ENCODE measurements around the gene CHAD. TPM values are rescaled to one million over a fixed set of nuclear protein-coding genes. Genes with fewer than 3 reads are reported as not detected.

Gene CHAD
- total RNA-seq, 1 experiment from 2014 or later: not detected

DNA sequence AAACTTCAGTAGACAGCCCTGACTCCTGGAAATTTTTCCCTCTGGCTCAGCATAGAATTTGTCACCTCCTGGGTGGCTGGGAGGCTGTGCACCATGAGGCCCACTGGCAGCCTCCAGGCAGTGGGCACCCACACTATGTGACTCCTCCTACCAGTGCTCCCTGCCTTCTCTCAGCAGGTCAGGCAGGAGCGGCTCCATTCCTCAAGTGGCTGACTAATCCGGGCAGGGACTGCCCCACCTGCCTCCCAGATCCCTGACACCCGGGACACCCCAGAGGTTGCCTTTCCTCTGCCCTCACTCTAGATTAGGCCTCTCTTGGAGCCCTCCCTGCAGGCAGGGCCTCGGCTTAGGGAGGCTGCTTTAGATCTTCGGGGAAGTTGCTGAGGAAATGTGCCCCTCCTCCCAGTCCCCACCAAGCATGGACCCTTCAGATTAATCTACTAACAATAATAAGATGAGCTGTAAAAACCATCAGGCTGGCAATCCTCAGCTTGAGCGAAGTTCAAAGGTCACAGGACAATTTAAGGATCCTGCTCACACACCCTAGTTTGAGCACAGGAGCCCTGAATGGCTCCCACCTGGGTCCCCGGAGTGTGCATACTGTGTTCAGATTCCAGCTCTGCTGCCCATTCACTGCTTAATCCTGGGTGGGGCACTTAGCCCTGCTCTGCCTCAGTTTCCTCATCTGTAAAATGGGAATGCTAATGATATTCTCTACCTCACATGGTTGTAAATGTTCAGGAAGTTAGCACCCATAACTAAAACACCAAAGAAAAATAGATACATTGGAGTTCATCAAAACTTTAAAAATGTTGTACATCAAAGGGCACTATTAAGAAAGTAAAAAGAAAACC lies 29.6 kb upstream of the CHAD start:
- in situ Hi-C loops (cut with HindIII; ENCODE audit: low pct_unique_long_range_greater_than_20kb, low sequenced_read_pairs): no loop called here
- DNase-seq (ENCODE audit: low read depth): no peak

DNA sequence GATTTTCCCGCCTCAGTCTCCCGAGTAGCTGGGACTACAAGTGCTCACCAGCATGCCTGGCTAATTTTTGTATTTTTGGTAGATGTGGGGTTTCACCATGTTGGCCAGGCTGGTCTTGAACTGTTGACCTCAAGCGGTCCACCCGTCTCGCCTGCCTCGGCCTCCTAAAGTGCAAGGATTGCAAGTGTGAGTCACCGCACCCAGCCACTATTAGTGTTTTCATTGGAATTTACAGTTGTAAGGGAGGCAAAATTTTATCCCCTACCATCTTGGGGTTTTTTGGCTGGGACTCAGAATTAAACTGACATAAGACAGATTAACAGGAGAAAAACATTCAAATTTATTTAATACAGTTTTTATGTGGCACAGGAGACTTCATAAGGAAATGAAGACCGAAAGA lies 27.2 kb upstream of the CHAD start:
- in situ Hi-C loops (cut with HindIII; ENCODE audit: low pct_unique_long_range_greater_than_20kb, low sequenced_read_pairs): no loop called here
- DNase-seq (ENCODE audit: low read depth): no peak

DNA sequence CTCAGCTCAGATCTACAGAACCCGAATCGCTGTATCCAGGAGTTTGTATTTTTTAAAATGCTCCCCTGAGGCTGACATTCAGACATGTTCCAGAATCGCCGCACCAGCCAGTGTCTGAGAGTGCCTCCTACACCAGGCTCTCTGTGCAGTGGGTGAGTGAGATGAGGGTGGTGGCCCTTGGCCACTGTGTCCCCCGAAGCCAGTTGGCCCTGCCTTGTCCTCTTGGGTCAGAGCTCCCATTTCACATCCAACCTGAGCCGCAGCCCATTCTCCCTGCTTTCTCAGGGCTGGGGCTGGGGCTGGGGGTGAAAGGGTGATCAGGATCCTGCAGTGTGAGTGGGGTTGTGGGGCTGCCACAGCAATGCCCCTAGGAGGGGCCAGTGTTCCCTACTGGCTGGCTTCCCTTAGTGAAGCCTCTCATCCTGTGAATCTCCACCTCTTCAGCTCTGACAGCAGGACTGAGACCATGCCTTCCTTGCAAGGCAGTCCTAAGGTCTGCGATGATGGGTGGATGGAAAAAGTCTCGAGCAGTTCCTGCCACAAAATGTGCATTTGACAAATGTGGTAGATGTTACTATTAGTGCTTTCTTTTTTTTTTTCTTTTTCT lies 26.6 kb upstream of the CHAD start:
- DNase-seq (ENCODE audit: low read depth): no peak
- in situ Hi-C loops (cut with HindIII; ENCODE audit: low pct_unique_long_range_greater_than_20kb, low sequenced_read_pairs): no loop called here

DNA sequence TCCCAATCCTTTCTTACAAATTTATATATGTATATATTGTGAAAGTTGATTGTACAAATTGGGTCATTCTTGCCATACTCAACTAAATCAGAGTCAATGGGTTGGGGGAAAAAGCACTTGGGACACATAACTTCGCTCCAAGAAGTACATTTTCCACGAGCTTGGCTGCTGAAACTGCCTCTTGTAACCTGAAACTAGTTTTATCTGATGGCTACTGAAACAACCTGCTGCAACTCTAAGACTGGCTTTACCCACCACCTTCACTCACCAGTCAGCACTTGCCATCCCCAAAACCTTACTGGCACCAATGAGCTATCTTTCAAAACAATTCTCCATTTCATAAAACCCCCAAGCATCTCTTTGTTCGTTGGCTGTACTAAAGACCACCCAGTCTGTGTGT lies 25.1 kb upstream of the CHAD start:
- no peak for DNase-seq (ENCODE audit: low read depth)
- in situ Hi-C loops (cut with HindIII; ENCODE audit: low pct_unique_long_range_greater_than_20kb, low sequenced_read_pairs): no loop called here

DNA sequence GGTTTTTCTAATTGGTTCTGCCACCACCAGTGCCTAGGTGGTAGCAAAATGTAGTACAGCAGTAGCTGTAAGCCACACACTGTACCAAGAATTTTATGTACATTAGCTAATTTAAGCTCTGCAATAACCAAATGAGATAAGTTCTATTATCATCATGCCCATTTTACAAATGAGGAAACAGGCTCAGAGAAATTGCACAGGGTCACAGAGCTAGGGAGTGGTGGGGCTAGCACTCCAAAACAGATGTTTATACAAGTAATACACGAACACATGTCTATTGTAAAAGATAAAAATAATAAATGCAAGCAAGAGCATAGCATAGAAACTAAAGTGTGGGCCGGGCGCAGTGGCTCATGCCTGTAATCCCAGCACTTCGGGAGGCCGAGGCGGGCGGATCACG lies 23.5 kb upstream of the CHAD start:
- no peak for DNase-seq (ENCODE audit: low read depth)
- in situ Hi-C loops (cut with HindIII; ENCODE audit: low pct_unique_long_range_greater_than_20kb, low sequenced_read_pairs): no loop called here

DNA sequence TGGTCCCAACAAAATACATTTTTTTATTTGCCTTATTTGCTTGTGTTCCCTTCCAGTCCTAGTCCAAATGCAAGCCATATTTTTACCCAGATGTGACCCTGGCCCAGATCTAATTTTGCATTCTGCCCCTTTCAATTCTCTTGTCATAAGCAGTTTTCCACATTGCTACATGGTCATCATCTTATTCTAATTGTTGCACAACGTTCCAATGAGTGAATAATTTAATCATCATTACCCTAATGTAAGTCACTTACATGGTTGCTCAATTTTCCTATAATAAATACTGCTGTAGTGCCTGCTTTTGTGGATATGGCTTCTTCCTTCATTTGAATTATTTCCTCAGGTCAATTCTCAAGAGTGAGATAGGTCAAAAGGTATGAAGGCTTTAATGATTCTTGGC lies 22.8 kb upstream of the CHAD start:
- no peak for DNase-seq (ENCODE audit: low read depth)
- in situ Hi-C loops (cut with HindIII; ENCODE audit: low pct_unique_long_range_greater_than_20kb, low sequenced_read_pairs): no loop called here

DNA sequence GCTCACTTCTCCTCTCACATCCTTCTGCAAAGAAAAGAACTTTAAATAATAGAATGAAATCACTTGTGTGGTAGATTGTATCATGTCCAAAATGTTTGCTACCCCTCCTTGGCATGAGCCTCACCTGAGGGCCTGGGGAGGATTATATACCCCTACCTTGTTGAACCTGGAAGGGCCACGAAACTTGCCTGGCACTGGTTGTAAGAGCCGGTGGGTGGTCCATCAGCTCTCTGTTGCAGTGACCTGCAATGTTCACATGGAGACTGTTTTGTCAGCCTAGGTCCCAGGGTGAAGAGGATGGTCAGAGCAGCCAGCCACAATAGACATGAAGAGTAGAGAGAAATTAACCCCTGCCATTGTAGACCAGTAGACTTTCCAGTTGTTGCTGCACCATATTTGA lies 20.2 kb upstream of the CHAD start:
- in situ Hi-C loops (cut with HindIII; ENCODE audit: low pct_unique_long_range_greater_than_20kb, low sequenced_read_pairs): no loop called here
- no peak for DNase-seq (ENCODE audit: low read depth)

DNA sequence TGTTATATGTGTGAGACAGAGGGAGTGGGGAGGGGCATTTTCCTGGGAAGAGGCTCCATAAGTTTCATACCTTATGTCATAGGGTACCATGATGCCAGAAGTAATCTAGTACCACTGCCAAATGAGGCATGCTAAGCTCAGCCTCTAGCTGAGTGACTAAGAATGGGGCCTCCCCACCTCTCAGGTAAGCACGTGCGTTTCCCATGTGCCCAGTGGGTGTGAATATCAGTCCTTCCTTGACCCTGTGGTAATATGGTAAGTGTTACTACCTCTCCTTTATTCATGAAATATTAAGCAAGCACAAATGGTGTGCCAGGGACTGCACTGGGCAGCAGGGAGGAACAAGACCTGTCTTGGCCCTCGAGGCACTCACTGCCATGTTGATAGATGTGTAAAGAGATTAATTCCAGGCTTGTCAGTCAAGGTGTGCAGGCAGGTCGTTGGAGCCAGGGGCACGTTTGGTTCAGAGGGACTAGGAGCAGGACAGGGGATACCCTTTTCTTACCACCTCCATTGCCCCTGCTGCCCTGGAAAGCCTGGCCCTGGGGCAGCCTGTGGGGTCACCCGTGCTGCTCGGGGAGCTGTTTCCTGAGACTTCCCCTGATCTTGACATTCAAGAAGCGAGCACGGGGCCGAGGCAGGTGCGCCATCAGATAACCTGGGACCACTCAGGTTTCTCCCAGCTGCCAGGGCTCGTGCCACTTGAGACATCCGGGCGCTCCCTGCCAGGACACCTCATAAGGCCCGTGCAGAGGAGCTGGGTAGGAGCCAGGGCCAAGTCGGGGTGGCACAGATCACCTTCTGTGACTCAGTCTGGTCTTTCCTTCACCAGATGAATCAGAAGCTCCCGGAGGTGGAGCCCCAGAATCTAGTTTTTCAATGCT lies 18.8 kb upstream of the CHAD start:
- in situ Hi-C loops (cut with HindIII; ENCODE audit: low pct_unique_long_range_greater_than_20kb, low sequenced_read_pairs): no loop called here
- no peak for DNase-seq (ENCODE audit: low read depth)

DNA sequence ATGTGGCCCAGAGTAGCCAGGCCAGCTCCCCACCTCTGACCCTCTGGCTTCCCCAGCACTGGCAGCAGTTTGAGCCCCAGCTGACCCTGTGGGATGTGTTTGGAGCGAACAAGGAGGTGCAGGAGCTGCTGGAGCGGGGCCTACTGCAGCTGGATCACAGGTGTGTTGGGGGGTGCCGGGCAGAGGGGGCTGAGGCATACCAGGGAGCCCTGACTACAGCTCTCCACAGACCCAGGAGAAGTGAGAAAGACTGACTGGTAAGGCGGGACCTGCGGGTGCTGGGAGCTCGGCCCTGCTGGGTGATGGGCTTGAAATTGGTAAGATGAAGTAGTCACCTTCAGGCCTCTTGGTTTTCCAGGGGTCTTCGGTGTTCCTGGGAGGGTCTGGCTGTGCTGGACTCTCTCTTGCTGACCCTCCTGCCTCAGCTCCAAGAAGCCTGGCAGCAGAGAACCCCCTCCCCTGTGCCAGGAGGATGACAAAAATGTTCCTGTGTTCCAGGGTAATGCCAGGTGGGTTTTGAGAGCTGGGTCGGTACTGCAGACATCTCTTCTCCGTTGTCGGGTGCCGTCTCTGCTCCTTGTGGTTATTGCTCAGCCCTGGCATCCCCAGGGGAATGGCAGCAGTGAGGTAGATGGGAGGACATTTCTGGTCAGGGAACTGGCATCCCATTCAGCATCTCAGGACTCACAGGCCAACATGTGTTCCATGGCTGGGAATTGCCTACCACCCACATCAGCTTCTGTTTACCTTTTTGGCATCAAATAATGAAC lies 15.9 kb upstream of the CHAD start:
- in situ Hi-C loops (cut with HindIII; ENCODE audit: low pct_unique_long_range_greater_than_20kb, low sequenced_read_pairs): no loop called here
- DNase-seq (ENCODE audit: low read depth): no peak

DNA sequence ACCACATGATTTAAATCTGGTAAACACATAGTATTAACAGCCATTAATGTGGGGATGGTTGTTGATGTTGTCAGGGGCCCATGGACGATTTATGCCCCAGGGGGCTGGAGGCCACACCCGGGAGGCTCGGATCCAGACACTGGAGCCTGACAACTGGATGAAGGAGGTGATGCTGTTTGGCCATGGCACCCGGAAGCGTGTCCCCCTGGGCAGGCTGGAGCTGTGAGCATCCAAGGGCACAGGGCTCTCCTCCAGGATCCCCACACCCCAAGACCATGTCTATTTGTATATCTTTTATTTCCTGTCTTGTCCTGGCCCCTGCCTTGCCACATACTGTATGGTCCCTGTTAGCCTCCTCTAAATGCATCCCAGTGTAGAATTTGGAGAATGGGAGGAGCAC lies 14.6 kb upstream of the CHAD start:
- in situ Hi-C loops (cut with HindIII; ENCODE audit: low pct_unique_long_range_greater_than_20kb, low sequenced_read_pairs): no loop called here
- DNase-seq (ENCODE audit: low read depth): no peak

DNA sequence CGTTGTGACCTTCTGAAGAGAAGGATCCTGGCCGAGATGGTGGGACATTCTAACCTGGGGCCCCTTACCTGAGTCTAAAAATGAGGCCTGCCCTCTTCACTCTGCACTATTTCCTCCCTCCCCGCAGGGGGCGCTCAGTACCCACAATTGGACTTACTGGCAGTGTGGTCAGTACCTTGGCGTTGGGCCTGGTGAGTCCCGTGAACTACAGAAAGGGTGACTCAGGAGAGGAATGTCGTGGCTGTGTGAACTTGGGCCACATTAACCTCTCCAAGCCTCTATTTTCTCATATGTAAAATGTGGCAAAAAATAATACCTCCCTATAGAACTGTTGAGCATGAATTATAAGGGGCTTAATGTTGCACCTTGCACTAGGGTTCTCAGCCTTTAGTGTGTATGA lies 13.8 kb upstream of the CHAD start:
- peak; percentile 83 for DNase-seq (ENCODE audit: low read depth)

DNA sequence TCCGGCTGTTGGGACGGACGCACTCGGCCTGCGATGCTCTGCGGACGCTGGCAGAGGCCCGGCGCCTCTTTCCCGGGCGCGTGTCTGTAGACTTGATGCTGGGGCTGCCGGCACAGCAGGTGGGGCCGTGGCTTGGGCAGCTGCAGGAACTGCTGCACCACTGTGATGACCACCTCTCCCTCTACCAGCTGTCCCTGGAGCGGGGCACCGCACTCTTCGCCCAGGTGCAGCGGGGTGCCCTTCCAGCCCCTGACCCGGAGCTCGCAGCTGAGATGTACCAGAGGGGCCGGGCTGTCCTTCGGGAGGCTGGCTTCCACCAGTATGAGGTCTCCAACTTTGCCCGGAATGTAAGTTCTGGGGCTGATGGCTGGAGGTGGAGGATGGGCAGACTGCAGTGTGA lies 13.4 kb upstream of the CHAD start:
- in situ Hi-C loops (cut with HindIII; ENCODE audit: low pct_unique_long_range_greater_than_20kb, low sequenced_read_pairs): no loop called here
- DNase-seq (ENCODE audit: low read depth): no peak

More for the DNA sequence above, 13.8 kb upstream of the CHAD start:
- in situ Hi-C loops (cut with HindIII; ENCODE audit: low pct_unique_long_range_greater_than_20kb, low sequenced_read_pairs): no loop called here

DNA sequence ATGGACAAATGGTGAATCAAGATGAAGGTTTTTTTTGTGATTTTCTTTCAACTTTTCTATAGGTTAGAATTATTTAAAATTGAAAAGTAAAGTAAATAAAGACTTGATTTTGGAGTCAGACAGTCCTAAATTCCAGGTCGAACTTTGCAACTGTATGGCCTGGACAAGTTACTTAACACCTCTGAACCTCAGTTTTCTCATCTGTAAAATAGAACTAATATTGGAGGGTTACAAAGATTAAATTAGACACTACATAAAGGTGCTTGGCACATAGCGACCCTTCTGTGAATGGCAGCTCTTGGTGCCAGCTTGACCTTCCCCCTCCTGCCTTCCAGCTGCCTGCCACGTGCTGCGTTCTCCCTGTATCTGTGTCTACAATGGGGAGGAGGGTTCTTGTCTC lies 13.0 kb upstream of the CHAD start:
- in situ Hi-C loops (cut with HindIII; ENCODE audit: low pct_unique_long_range_greater_than_20kb, low sequenced_read_pairs): no loop called here
- DNase-seq (ENCODE audit: low read depth): no peak

DNA sequence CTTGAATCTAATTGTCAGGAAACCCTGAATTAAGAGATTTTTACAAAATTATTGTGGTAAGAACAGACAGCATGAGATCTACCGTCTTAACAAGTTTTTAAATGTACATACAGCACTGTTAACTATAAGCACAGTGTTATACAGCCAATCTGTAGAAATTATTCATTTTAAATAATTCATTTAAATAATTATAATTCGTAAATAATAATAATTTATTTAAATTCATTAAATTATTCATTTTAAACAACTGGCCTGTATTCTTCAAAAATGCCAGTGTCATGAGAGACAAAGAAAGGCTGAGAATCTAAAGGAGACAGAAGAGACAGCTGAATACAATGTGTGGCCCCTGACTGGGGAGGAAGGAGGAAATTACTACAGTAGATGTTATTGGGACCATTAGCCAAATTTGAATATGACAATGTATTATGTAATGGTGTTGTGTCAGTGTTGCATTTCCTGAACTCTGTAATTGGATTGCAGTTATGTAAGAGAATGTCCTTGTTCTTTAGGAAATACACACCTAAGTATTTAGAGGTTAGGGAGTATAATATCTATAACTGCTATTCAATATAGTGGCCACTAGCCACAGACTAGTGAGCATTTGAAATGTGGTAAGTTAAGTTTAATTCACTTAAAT lies 12.3 kb upstream of the CHAD start:
- in situ Hi-C loops (cut with HindIII; ENCODE audit: low pct_unique_long_range_greater_than_20kb, low sequenced_read_pairs): no loop called here

DNA sequence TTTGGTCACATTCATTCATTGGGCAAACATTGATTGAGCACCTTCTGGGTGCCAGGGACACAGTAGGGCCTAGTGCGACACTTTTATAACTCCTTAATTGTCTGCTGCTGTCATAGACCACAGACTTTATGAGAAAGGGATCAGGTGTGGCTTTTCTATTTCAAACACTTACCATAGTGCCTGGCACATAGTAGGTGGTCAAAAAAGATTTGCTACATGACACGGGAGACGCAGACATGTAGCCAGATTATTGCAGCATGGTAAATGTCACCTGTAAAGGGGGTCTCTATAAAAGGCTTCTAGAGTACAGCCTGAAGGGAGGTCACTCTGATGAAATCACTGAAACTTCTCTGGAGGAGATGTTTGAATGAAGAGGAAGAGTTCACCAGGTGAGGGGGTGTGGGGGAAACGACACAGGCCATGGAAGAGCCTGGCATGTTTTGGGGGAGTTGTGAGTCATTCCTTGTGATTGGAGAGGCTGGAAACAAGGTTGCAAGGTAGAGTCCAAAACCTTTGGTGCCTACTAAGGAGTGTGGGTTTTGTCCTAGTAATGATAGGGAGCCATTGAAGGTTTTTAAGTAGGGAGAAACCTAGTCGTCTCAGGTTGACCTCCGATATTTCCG lies 11.6 kb upstream of the CHAD start:
- in situ Hi-C loops (cut with HindIII; ENCODE audit: low pct_unique_long_range_greater_than_20kb, low sequenced_read_pairs): no loop called here
- DNase-seq (ENCODE audit: low read depth): no peak

More for the DNA sequence above, 12.3 kb upstream of the CHAD start:
- DNase-seq (ENCODE audit: low read depth): no peak

DNA sequence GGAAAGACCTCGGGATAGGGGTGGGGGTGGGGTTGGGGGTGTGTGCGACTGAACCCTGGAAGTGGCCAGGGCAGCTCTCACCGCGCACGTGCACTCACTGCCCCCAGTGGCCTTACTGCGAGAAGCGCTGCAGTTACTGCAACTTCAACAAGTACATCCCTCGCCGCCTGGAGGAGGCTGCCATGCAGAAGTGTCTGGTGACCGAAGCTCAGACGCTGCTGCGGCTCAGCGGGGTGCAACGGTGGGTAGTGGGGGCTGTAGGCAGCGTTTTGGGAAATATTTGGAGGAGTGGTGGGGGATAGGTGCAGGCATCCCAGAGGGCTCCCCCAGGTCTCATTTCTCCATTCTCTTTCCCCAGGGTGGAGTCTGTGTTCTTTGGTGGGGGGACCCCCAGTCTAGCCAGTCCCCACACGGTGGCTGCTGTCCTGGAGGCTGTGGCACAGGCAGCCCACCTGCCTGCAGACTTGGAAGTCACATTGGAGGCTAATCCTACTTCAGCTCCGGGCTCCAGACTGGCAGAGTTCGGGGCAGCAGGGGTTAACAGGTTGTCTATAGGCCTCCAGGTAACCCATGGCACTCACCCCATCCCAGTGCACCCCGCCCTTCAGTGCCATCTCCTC lies 11.0 kb upstream of the CHAD start:
- peak; percentile 57 for DNase-seq (ENCODE audit: low read depth)
- in situ Hi-C loops (cut with HindIII; ENCODE audit: low pct_unique_long_range_greater_than_20kb, low sequenced_read_pairs): no loop called here

Data from Caki2 (cell line).